Measurements from ENCODE around the gene TCOF1.

DNA sequence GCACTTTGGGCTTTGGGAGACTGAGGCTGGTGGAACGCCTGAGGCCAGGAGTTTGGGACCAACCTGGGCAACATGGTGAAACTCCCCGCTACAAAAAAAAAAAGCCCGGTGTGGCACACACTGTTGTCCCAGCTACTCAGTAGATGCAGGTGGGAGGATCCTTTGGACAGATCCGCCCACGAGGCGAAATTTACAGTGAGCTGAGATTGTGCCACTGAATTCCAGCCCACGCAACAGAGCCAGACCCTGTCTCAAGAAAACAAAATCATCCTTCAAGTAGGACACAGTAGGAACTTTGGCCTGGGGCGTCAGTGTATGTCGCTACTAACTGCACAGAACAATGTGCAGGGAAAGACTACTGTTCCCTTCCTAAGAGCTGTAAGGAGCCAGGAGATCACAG lies 87.3 kb downstream of the TCOF1 start:
- TF ChIP-seq ZFX (IDR thresholded peaks at IDR 0.05) = no peak
- TF ChIP-seq, protein P1, sequence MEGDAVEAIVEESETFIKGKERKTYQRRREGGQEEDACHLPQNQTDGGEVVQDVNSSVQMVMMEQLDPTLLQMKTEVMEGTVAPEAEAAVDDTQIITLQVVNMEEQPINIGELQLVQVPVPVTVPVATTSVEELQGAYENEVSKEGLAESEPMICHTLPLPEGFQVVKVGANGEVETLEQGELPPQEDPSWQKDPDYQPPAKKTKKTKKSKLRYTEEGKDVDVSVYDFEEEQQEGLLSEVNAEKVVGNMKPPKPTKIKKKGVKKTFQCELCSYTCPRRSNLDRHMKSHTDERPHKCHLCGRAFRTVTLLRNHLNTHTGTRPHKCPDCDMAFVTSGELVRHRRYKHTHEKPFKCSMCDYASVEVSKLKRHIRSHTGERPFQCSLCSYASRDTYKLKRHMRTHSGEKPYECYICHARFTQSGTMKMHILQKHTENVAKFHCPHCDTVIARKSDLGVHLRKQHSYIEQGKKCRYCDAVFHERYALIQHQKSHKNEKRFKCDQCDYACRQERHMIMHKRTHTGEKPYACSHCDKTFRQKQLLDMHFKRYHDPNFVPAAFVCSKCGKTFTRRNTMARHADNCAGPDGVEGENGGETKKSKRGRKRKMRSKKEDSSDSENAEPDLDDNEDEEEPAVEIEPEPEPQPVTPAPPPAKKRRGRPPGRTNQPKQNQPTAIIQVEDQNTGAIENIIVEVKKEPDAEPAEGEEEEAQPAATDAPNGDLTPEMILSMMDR (conservative IDR thresholded peaks at IDR 0.05) = no peak

Data from C4-2B (cell line).